ENCODE measurements around the gene MBNL2. TPM values are rescaled to one million over a fixed set of nuclear protein-coding genes. Genes with fewer than 3 reads are reported as not detected.

The MBNL2 gene
- total RNA-seq, 1 experiment from 2014 or later, result 0.85 TPM

GRCh38 chr13:97199451-97199850, 22.7 kb upstream of the MBNL2 start:
- Mint-ChIP-seq H3K36me3 (no peaks in the 10 kb centered on the region), H3K4me3 (no peak overlapping the region), H3K4me1 (peaks cover 24% of the 10 kb centered on the region), H3K27me3 (ENCODE audit: low read depth) (no peaks in the 10 kb centered on the region; the same call in none of the 2 replicates), H3K9me3 (peaks cover 17% of the 10 kb centered on the region), H3K27ac (no peak overlapping the region)
- DNase-seq (ENCODE audit: low spot score) (no peak), ATAC-seq (no peak)
- ChIA-PET POLR2A (no interaction called here), CTCF (no interaction called here)
- TF ChIP-seq, protein P1, sequence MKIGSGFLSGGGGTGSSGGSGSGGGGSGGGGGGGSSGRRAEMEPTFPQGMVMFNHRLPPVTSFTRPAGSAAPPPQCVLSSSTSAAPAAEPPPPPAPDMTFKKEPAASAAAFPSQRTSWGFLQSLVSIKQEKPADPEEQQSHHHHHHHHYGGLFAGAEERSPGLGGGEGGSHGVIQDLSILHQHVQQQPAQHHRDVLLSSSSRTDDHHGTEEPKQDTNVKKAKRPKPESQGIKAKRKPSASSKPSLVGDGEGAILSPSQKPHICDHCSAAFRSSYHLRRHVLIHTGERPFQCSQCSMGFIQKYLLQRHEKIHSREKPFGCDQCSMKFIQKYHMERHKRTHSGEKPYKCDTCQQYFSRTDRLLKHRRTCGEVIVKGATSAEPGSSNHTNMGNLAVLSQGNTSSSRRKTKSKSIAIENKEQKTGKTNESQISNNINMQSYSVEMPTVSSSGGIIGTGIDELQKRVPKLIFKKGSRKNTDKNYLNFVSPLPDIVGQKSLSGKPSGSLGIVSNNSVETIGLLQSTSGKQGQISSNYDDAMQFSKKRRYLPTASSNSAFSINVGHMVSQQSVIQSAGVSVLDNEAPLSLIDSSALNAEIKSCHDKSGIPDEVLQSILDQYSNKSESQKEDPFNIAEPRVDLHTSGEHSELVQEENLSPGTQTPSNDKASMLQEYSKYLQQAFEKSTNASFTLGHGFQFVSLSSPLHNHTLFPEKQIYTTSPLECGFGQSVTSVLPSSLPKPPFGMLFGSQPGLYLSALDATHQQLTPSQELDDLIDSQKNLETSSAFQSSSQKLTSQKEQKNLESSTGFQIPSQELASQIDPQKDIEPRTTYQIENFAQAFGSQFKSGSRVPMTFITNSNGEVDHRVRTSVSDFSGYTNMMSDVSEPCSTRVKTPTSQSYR (CRISPR knock-in tag; IDR thresholded peaks at IDR 0.05), result no peak
- TF ChIP-seq CTCF (IDR thresholded peaks at IDR 0.05), result no peak
- no peak for TF ChIP-seq ZNF232 (CRISPR knock-in tag; IDR thresholded peaks at IDR 0.05)
- TF ChIP-seq, protein P2, sequence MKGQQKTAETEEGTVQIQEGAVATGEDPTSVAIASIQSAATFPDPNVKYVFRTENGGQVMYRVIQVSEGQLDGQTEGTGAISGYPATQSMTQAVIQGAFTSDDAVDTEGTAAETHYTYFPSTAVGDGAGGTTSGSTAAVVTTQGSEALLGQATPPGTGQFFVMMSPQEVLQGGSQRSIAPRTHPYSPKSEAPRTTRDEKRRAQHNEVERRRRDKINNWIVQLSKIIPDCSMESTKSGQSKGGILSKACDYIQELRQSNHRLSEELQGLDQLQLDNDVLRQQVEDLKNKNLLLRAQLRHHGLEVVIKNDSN (CRISPR knock-in tag; IDR thresholded peaks at IDR 0.05), result no peak
- TF ChIP-seq ZNF425 (CRISPR knock-in tag; conservative IDR thresholded peaks at IDR 0.05), result no peak
- TF ChIP-seq NR3C1 (CRISPR knock-in tag; conservative IDR thresholded peaks at IDR 0.05; ENCODE audit: low read depth), result no peak
- TF ChIP-seq NFE2L1 (CRISPR knock-in tag; IDR thresholded peaks at IDR 0.05), result no peak
- TF ChIP-seq, protein P3, sequence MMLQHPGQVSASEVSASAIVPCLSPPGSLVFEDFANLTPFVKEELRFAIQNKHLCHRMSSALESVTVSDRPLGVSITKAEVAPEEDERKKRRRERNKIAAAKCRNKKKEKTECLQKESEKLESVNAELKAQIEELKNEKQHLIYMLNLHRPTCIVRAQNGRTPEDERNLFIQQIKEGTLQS (CRISPR knock-in tag; conservative IDR thresholded peaks at IDR 0.05), result no peak
- TF ChIP-seq ZNF138 (CRISPR knock-in tag; conservative IDR thresholded peaks at IDR 0.05), result no peak
- TF ChIP-seq ERG (CRISPR knock-in tag; IDR thresholded peaks at IDR 0.05), result no peak

- Mint-ChIP-seq H3K4me3 (no peak overlapping the region), H3K27ac (no peak overlapping the region), H3K27me3 (ENCODE audit: low read depth) (no peaks in the 10 kb centered on the region; the same call in 1 of the 2 replicates), H3K36me3 (no peaks in the 10 kb centered on the region), H3K9me3 (peaks cover 11% of the 10 kb centered on the region), H3K4me1 (peaks cover 15% of the 10 kb centered on the region)
- POLR2A ChIA-PET, result no interaction called here
- no peak for DNase-seq (ENCODE audit: low spot score)
- ATAC-seq, result no peak
- CTCF ChIA-PET, result no interaction called here
- no peak for TF ChIP-seq NR3C1 (CRISPR knock-in tag; conservative IDR thresholded peaks at IDR 0.05; ENCODE audit: low read depth)
- TF ChIP-seq TCF7 (CRISPR knock-in tag; IDR thresholded peaks at IDR 0.05; ENCODE audit: low read depth), result no peak
- TF ChIP-seq ZNF232 (CRISPR knock-in tag; IDR thresholded peaks at IDR 0.05), result no peak
- TF ChIP-seq AFF4 (CRISPR knock-in tag; IDR thresholded peaks at IDR 0.05; ENCODE audit: borderline replicate concordance), result no peak
- TF ChIP-seq, protein P1 (CRISPR knock-in tag; IDR thresholded peaks at IDR 0.05), result no peak
- TF ChIP-seq, protein P4, sequence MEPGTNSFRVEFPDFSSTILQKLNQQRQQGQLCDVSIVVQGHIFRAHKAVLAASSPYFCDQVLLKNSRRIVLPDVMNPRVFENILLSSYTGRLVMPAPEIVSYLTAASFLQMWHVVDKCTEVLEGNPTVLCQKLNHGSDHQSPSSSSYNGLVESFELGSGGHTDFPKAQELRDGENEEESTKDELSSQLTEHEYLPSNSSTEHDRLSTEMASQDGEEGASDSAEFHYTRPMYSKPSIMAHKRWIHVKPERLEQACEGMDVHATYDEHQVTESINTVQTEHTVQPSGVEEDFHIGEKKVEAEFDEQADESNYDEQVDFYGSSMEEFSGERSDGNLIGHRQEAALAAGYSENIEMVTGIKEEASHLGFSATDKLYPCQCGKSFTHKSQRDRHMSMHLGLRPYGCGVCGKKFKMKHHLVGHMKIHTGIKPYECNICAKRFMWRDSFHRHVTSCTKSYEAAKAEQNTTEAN (CRISPR knock-in tag; IDR thresholded peaks at IDR 0.05), result no peak
- no peak for TF ChIP-seq ZBTB21 (CRISPR knock-in tag; IDR thresholded peaks at IDR 0.05; ENCODE audit: borderline replicate concordance)
These were observed 21.8 kb upstream of the MBNL2 start for GRCh38 chr13:97200081-97200942.
